ENCODE data around the gene LIPH. TPM values are rescaled to one million over a fixed set of nuclear protein-coding genes. Genes with fewer than 3 reads are reported as not detected.
"Not testable (repeated sequence)": the region's sequence is repeated elsewhere in the genome, so short reads cannot be mapped to it uniquely, and the experiment has no call there.

Gene LIPH
- total RNA-seq, 1 donor, result 0.36 TPM

DNA sequence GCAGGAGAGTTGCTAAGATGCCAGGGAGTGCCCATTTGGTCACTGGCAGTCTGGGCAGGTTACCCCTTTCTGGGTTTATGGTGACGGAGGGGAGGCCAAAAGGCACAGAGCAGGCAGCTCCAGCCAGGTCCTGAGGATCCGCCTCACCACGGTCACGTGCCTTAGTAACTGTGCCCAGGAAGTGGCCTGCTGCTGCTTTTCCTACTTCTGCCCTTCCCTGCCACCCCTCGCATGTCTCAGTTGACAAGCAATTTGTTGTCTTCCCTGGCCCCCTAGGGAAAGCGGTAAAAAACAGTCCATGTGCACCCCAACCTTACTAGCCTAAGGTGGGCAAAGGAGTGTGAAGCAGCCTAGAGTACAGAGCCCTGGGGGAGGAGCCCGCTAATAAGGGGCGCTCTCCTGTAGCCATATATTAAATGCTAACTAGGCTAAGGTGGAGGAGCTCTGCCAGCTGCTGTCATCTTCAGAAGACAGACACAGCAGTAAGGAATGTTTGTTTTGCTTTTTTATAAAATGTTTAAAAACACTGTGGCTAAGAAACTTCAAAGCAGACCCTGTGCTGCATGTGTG lies 9.1 kb upstream of the LIPH start:
- no peak for DNase-seq (ENCODE audit: low read depth)
- TF ChIP-seq, protein P1, sequence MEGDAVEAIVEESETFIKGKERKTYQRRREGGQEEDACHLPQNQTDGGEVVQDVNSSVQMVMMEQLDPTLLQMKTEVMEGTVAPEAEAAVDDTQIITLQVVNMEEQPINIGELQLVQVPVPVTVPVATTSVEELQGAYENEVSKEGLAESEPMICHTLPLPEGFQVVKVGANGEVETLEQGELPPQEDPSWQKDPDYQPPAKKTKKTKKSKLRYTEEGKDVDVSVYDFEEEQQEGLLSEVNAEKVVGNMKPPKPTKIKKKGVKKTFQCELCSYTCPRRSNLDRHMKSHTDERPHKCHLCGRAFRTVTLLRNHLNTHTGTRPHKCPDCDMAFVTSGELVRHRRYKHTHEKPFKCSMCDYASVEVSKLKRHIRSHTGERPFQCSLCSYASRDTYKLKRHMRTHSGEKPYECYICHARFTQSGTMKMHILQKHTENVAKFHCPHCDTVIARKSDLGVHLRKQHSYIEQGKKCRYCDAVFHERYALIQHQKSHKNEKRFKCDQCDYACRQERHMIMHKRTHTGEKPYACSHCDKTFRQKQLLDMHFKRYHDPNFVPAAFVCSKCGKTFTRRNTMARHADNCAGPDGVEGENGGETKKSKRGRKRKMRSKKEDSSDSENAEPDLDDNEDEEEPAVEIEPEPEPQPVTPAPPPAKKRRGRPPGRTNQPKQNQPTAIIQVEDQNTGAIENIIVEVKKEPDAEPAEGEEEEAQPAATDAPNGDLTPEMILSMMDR (IDR thresholded peaks at IDR 0.05; ENCODE audit: insufficient read depth, low read length), result no peak
- H3K4me3 ChIP-seq (ENCODE audit: low read depth, low read length), result no peak overlapping the region

DNA sequence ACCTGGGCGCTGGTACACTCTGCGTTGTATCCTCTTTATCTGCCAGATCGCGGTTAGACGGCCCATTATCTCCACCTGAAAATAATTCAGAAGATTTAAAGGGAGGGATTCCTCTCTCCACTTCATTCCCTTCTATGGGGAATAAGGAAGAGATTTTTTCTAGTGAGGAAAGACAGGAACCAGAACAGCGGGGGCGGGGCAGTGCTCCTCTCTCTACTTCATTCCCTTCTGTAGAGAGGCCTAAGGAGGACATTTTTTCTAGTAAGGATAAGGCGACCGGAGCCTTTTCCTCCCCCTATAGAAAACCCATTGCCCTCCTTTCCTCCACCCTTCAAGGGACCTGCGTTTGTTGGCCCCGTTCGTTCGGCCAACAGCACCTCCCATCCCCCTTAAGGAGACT lies 8.3 kb upstream of the LIPH start:
- no peak overlapping the region for H3K4me3 ChIP-seq (ENCODE audit: low read depth, low read length)
- no peak for DNase-seq (ENCODE audit: low read depth)
- TF ChIP-seq, protein P1 (IDR thresholded peaks at IDR 0.05; ENCODE audit: insufficient read depth, low read length), result no peak

DNA sequence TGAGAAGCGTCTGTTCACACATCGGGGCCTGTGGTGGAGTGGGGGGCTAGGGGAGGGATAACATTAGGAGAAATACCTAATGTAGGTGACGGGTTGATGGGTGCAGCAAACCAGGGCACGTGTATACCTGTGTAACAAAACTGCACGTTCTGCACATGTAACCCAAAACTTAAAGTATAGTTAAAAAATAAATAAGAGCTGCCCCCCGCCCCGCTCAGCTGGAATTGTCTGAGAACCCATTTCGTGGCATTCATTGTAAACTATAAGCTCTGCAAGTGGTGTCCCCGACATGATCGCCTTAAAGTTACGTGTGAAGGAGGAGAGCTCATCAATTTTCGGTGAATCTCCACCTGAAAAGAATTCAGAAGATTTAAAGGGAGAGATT lies 7.3 kb upstream of the LIPH start:
- TF ChIP-seq, protein P1 (IDR thresholded peaks at IDR 0.05; ENCODE audit: insufficient read depth, low read length), result no peak
- H3K4me3 ChIP-seq (ENCODE audit: low read depth, low read length), result no peak overlapping the region
- no peak for DNase-seq (ENCODE audit: low read depth)

DNA sequence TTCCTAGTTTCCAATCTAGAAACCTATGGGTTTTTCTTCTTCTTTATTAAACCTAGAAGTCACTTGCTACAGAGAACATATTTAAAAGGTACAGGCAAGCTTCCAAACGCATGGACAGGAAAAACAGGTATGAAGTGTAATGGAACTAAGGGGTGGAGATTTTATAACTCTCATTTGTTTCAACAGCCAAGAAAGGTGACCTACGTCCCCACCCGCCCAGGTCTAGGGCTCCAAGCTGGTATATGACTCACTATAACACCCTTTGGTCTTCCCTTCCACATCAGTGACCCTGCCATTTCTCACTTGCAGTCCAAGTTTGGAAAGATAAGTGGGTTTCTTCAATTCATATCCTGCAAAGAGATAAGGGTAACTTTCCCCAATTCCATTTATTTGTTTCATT lies 6.0 kb upstream of the LIPH start:
- TF ChIP-seq, protein P1 (IDR thresholded peaks at IDR 0.05; ENCODE audit: insufficient read depth, low read length), result no peak
- no peak overlapping the region for H3K4me3 ChIP-seq (ENCODE audit: low read depth, low read length)
- DNase-seq (ENCODE audit: low read depth), result no peak

DNA sequence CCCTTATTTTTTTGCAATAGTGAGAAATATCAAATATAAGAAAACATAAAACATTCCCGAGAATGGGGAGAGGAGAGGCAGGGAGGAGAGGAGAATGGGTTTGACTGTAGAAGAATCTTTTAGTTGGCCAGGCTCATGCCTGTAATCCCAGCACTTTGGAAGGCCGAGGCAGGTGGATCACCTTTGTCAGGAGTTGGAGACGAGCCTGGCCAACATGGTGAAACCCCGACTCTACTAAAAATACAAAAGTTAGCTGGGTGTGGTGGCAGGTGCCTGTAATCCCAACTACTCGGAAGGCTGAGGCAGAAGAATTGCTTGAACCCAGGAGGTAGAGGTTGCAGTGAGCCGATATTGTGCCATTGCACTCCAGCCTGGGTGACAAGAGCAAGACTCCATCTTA lies 4.3 kb upstream of the LIPH start:
- H3K4me3 ChIP-seq (ENCODE audit: low read depth, low read length), result not testable (repeated sequence)

DNA sequence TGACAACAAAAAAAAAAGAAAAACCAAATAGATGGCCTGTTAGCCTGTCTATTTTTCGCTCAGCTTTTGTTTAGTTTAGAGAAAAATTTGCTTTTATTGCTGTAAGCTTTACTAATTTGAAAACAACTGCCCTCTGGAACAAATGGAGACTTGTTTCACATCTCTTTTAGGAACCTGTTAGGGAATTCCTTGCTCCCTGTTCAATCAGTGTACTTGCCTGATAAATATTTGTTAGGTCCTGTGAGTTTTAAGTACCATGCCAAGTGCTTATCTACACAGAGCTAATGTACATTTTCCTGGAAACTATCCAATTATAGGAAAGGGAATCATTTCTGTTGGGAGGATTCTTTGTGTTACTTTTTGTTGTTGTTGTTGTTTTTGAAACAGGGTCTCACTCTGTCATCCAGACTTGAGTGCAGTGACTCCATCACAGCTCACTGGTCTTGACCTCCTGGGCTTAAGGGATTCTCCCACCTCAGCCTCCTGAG lies 3.5 kb upstream of the LIPH start:
- no peak for DNase-seq (ENCODE audit: low read depth)
- H3K4me3 ChIP-seq (ENCODE audit: low read depth, low read length), result no peak overlapping the region
- TF ChIP-seq, protein P1 (IDR thresholded peaks at IDR 0.05; ENCODE audit: insufficient read depth, low read length), result no peak

More for the DNA sequence above, 4.3 kb upstream of the LIPH start:
- not testable (repeated sequence) for DNase-seq (ENCODE audit: low read depth)

DNA sequence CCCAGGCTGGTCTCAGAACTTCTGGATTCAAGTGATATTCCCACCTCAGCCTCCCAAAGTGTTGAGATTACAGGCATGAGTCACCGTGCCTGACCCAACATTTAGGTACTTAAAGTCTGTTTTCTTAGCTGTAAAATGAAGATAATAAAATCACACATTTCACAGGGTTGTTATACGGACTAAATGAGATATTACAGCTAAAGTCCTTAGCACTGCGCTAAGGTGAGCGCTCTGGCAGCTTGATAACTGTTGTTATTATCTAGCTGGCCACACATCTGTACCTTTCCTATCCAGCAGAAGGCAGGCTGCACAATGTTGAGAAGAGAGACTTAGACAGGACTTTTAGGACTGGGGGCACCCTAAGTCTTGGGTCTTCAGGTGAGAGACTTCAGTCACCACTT lies 2.7 kb upstream of the LIPH start:
- no peak for DNase-seq (ENCODE audit: low read depth)
- TF ChIP-seq, protein P1 (IDR thresholded peaks at IDR 0.05; ENCODE audit: insufficient read depth, low read length), result no peak
- H3K4me3 ChIP-seq (ENCODE audit: low read depth, low read length), result no peak overlapping the region
